NCI-H82 (cell line): Measurements from ENCODE around the gene ZNF79.
A peak's percentile ranks its signal among the peaks of the same experiment; 100 is the strongest.

Experiments used
- DNase-seq: peaks from one replicate; lab custom pipeline; 2025; lab: John Stamatoyannopoulos, UW

Gene ZNF79

GRCh38 chr9:127398275-127398647 lies 25.9 kb upstream of the ZNF79 start:
- no peak for DNase-seq

- DNase-seq = peak; percentile 38
These were observed 25.3 kb upstream of the ZNF79 start for GRCh38 chr9:127398715-127399400.

- DNase-seq = no peak
These were observed 24.4 kb upstream of the ZNF79 start for GRCh38 chr9:127399736-127400269.

- no peak for DNase-seq
These were observed 21.6 kb upstream of the ZNF79 start for GRCh38 chr9:127402401-127403090.

GRCh38 chr9:127403507-127404192 lies 20.5 kb upstream of the ZNF79 start:
- no peak for DNase-seq

GRCh38 chr9:127404631-127405030 lies 19.6 kb upstream of the ZNF79 start:
- no peak for DNase-seq

GRCh38 chr9:127405344-127406125 lies 18.6 kb upstream of the ZNF79 start:
- DNase-seq = peak; percentile 28

- no peak for DNase-seq
These were observed 17.2 kb upstream of the ZNF79 start for GRCh38 chr9:127406799-127407491.

- no peak for DNase-seq
These were observed 16.7 kb upstream of the ZNF79 start for GRCh38 chr9:127407492-127407843.

GRCh38 chr9:127411122-127411521 lies 13.1 kb upstream of the ZNF79 start:
- no peak for DNase-seq

- no peak for DNase-seq
These were observed 9.0 kb upstream of the ZNF79 start for GRCh38 chr9:127415141-127415540.

GRCh38 chr9:127415657-127416056 lies 8.5 kb upstream of the ZNF79 start:
- DNase-seq = no peak

- DNase-seq = no peak
These were observed 6.8 kb upstream of the ZNF79 start for GRCh38 chr9:127417131-127418036.

GRCh38 chr9:127418037-127418471 lies 6.1 kb upstream of the ZNF79 start:
- peak; percentile 57 for DNase-seq

GRCh38 chr9:127419348-127419747 lies 4.8 kb upstream of the ZNF79 start:
- DNase-seq = no peak

- no peak for DNase-seq
These were observed 3.1 kb upstream of the ZNF79 start for GRCh38 chr9:127421057-127421456.

- DNase-seq = no peak
These were observed 1.9 kb upstream of the ZNF79 start for GRCh38 chr9:127422133-127422782.

- peak; percentile 60 for DNase-seq
These were observed 1.4 kb upstream of the ZNF79 start for GRCh38 chr9:127422787-127423186.

- DNase-seq = no peak
These were observed 677 bp upstream of the ZNF79 start for GRCh38 chr9:127423476-127423933.

GRCh38 chr9:127424676-127424999 lies 456 bp downstream of the ZNF79 start:
- peak; percentile 54 for DNase-seq
